ENCODE measurements around the gene BCKDHB. TPM values are rescaled to one million over a fixed set of nuclear protein-coding genes. Genes with fewer than 3 reads are reported as not detected.

Gene BCKDHB
- total RNA-seq, 1 donor from 2014 or later = 21.5 TPM

- H3K4me3 ChIP-seq (ENCODE audit: low read depth, low read length) = no peak overlapping the region
- H3K36me3 ChIP-seq (ENCODE audit: control insufficient read depth, insufficient read depth, low read length) = no peaks in the 10 kb centered on the region
- DNase-seq (ENCODE audit: low read depth) = no peak
- TF ChIP-seq CTCF (IDR thresholded peaks at IDR 0.05; ENCODE audit: insufficient read depth, low read length, poor library complexity, severe bottlenecking) = no peak
- H3K27me3 ChIP-seq (ENCODE audit: control insufficient read depth, insufficient read depth, low read length) = no peaks in the 10 kb centered on the region
Observed at GRCh38 chr6:80302716-80303115, 196.2 kb downstream of the BCKDHB start.

- H3K27me3 ChIP-seq (ENCODE audit: control insufficient read depth, insufficient read depth, low read length) = no peaks in the 10 kb centered on the region
- no peaks in the 10 kb centered on the region for H3K36me3 ChIP-seq (ENCODE audit: control insufficient read depth, insufficient read depth, low read length)
- no peak overlapping the region for H3K4me3 ChIP-seq (ENCODE audit: low read depth, low read length)
- TF ChIP-seq CTCF (IDR thresholded peaks at IDR 0.05; ENCODE audit: insufficient read depth, low read length, poor library complexity, severe bottlenecking) = no peak
- no peak for DNase-seq (ENCODE audit: low read depth)
Observed at GRCh38 chr6:80304014-80304413, 197.5 kb downstream of the BCKDHB start.

GRCh38 chr6:80314531-80314930 is 208.1 kb downstream of the BCKDHB start:
- no peak for TF ChIP-seq CTCF (IDR thresholded peaks at IDR 0.05; ENCODE audit: insufficient read depth, low read length, poor library complexity, severe bottlenecking)
- no peak for DNase-seq (ENCODE audit: low read depth)
- H3K4me3 ChIP-seq (ENCODE audit: low read depth, low read length) = no peak overlapping the region
- H3K27me3 ChIP-seq (ENCODE audit: control insufficient read depth, insufficient read depth, low read length) = no peaks in the 10 kb centered on the region
- H3K36me3 ChIP-seq (ENCODE audit: control insufficient read depth, insufficient read depth, low read length) = no peaks in the 10 kb centered on the region

- TF ChIP-seq CTCF (IDR thresholded peaks at IDR 0.05; ENCODE audit: insufficient read depth, low read length, poor library complexity, severe bottlenecking) = no peak
- DNase-seq (ENCODE audit: low read depth) = no peak
Observed at GRCh38 chr6:80316686-80317231, 210.3 kb downstream of the BCKDHB start.

GRCh38 chr6:80319196-80319595 is 212.7 kb downstream of the BCKDHB start:
- TF ChIP-seq CTCF (IDR thresholded peaks at IDR 0.05; ENCODE audit: insufficient read depth, low read length, poor library complexity, severe bottlenecking) = no peak
- H3K36me3 ChIP-seq (ENCODE audit: control insufficient read depth, insufficient read depth, low read length) = no peaks in the 10 kb centered on the region
- no peaks in the 10 kb centered on the region for H3K27me3 ChIP-seq (ENCODE audit: control insufficient read depth, insufficient read depth, low read length)
- DNase-seq (ENCODE audit: low read depth) = no peak
- H3K4me3 ChIP-seq (ENCODE audit: low read depth, low read length) = no peak overlapping the region

More at GRCh38 chr6:80316686-80317231, 210.3 kb downstream of the BCKDHB start:
- no peaks in the 10 kb centered on the region for H3K27me3 ChIP-seq (ENCODE audit: control insufficient read depth, insufficient read depth, low read length)
- H3K4me3 ChIP-seq (ENCODE audit: low read depth, low read length) = no peak overlapping the region
- H3K36me3 ChIP-seq (ENCODE audit: control insufficient read depth, insufficient read depth, low read length) = no peaks in the 10 kb centered on the region

GRCh38 chr6:80321011-80321410 is 214.5 kb downstream of the BCKDHB start:
- H3K27me3 ChIP-seq (ENCODE audit: control insufficient read depth, insufficient read depth, low read length) = no peaks in the 10 kb centered on the region
- H3K36me3 ChIP-seq (ENCODE audit: control insufficient read depth, insufficient read depth, low read length) = no peaks in the 10 kb centered on the region
- DNase-seq (ENCODE audit: low read depth) = no peak
- H3K4me3 ChIP-seq (ENCODE audit: low read depth, low read length) = no peak overlapping the region
- TF ChIP-seq CTCF (IDR thresholded peaks at IDR 0.05; ENCODE audit: insufficient read depth, low read length, poor library complexity, severe bottlenecking) = no peak

Data from kidney epithelial cell (primary cell).